MM.1S (cell line): ENCODE data around the gene TCN2.

Source experiments
- DNase-seq: peaks from one replicate; pipeline ENCODE4 v3.0.0-alpha.2; 2015
- H2AFZ ChIP-seq: fragments of 300-600 bp; sonication (generic); 2 replicates; pipeline ENCODE4 v1.6.0; 2016; ENCODE audit warnings: antibody characterized with exemption, low read length
- H3F3A ChIP-seq: fragments of 300-600 bp; sonication (generic); 2 replicates; pipeline ENCODE4 v1.6.1; 2016; ENCODE audit warnings: mild to moderate bottlenecking, antibody characterized with exemption, low read length, moderate library complexity, mixed read lengths; ENCODE audit not compliant: insufficient read depth
- H3K27ac ChIP-seq: fragments of 300-600 bp; sonication (generic); 2 replicates; pipeline ENCODE4 v1.5.1; 2016; ENCODE audit warnings: mild to moderate bottlenecking, low read length
- H3K27me3 ChIP-seq: fragments of 300-600 bp; sonication (generic); replicated peaks from 2 replicates; pipeline ENCODE4 v1.6.0; 2016; ENCODE audit warnings: low read length; ENCODE audit not compliant: insufficient read depth
- H3K36me3 ChIP-seq: fragments of 300-600 bp; sonication (generic); replicated peaks from 2 replicates; pipeline ENCODE4 v1.6.1; 2016; ENCODE audit warnings: mild to moderate bottlenecking, low read length, mixed read lengths; ENCODE audit not compliant: insufficient read depth
- H3K4me1 ChIP-seq: fragments of 300-600 bp; sonication (generic); 2 replicates; pipeline ENCODE4 v1.6.1; 2016; ENCODE audit warnings: low read length, mixed read lengths
- H3K4me2 ChIP-seq: fragments of 300-600 bp; sonication (generic); 2 replicates; pipeline ENCODE4 v1.6.0; 2016; ENCODE audit warnings: low read depth, low read length
- H3K4me3 ChIP-seq: fragments of 300-600 bp; sonication (generic); 2 replicates; pipeline ENCODE4 v1.5.1; 2016; ENCODE audit warnings: low read length, mixed read lengths
- H3K79me2 ChIP-seq: fragments of 300-600 bp; sonication (generic); 2 replicates; pipeline ENCODE4 v1.6.1; 2016; ENCODE audit warnings: mixed run types, low read length, mixed read lengths
- H3K9ac ChIP-seq: fragments of 300-600 bp; sonication (generic); 2 replicates; pipeline ENCODE4 v1.6.1; 2016; ENCODE audit warnings: low read length, mixed read lengths
- H3K9me2 ChIP-seq: fragments of 300-600 bp; sonication (generic); replicated peaks from 2 replicates; pipeline ENCODE4 v1.6.1; 2016; ENCODE audit warnings: mild to moderate bottlenecking, low read length, mixed read lengths; ENCODE audit not compliant: insufficient read depth
- H3K9me3 ChIP-seq: fragments of 300-600 bp; sonication (generic); replicated peaks from 2 replicates; pipeline ENCODE4 v1.6.1; 2016; ENCODE audit warnings: mild to moderate bottlenecking, low read length, mixed read lengths; ENCODE audit not compliant: insufficient read depth
- H4K20me1 ChIP-seq: fragments of 300-600 bp; sonication (generic); 2 replicates; pipeline ENCODE4 v1.6.1; 2016; ENCODE audit warnings: mild to moderate bottlenecking, low read length, moderate library complexity, mixed read lengths; ENCODE audit not compliant: insufficient read depth
- EZH2 ChIP-seq: fragments of 300-600 bp; sonication (generic); optimal IDR thresholded peaks from 2 replicates; pipeline ENCODE3; 2017; ENCODE audit warnings: low read depth, mild to moderate bottlenecking, antibody characterized with exemption, low read length, mixed read lengths
- EZH2phosphoT487 ChIP-seq: fragments of 300-600 bp; sonication (generic); IDR thresholded peaks from 2 replicates; pipeline ENCODE4 v1.6.1; 2018; ENCODE audit warnings: antibody characterized with exemption, low read length
- TF ChIP-seq, protein P1 (sequence below): fragments of 300-600 bp; sonication (generic); IDR thresholded peaks from 2 replicates; pipeline ENCODE4 v1.5.1; 2016; ENCODE audit warnings: antibody characterized with exemption, low read length, mixed read lengths

The TCN2 gene

DNA sequence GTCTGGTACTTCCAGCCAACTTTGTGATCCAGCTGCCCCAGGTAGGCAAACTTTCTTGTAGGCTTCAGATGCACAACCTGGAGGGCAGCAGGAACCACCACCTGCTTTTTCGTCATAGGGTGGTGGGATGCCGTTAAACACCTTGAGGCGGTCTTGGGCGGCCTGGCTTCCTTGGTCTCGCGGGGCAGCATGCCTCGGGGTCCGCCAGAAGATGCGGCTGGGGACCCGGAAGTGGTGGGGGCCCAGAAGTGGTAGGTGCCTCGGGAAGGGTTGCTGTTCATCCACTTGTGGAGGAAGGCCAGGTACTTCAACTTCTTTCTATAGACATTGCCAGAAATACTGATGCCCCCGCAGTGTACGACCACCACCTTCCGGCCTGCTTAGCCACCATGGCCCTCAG lies 47.4 kb downstream of the TCN2 start:
- Histone ChIP-seq H3K9me2 (no peaks in the 10 kb centered on the region), H4K20me1 (no peaks in the 10 kb centered on the region), H3K4me2 (no peak overlapping the region), H3K79me2 (no peaks in the 10 kb centered on the region), H3F3A (no peaks in the 10 kb centered on the region), H3K27ac (no peak overlapping the region), H3K4me1 (no peaks in the 10 kb centered on the region), H3K27me3 (no peaks in the 10 kb centered on the region), H3K36me3 (no peaks in the 10 kb centered on the region), H2AFZ (no peak overlapping the region), H3K4me3 (no peak overlapping the region), H3K9me3 (no peaks in the 10 kb centered on the region), H3K9ac (no peak overlapping the region)
- TF ChIP-seq EZH2 (no peak), EZH2phosphoT487 (no peak)
- TF ChIP-seq, protein P1, sequence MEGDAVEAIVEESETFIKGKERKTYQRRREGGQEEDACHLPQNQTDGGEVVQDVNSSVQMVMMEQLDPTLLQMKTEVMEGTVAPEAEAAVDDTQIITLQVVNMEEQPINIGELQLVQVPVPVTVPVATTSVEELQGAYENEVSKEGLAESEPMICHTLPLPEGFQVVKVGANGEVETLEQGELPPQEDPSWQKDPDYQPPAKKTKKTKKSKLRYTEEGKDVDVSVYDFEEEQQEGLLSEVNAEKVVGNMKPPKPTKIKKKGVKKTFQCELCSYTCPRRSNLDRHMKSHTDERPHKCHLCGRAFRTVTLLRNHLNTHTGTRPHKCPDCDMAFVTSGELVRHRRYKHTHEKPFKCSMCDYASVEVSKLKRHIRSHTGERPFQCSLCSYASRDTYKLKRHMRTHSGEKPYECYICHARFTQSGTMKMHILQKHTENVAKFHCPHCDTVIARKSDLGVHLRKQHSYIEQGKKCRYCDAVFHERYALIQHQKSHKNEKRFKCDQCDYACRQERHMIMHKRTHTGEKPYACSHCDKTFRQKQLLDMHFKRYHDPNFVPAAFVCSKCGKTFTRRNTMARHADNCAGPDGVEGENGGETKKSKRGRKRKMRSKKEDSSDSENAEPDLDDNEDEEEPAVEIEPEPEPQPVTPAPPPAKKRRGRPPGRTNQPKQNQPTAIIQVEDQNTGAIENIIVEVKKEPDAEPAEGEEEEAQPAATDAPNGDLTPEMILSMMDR: no peak
- DNase-seq: no peak

DNA sequence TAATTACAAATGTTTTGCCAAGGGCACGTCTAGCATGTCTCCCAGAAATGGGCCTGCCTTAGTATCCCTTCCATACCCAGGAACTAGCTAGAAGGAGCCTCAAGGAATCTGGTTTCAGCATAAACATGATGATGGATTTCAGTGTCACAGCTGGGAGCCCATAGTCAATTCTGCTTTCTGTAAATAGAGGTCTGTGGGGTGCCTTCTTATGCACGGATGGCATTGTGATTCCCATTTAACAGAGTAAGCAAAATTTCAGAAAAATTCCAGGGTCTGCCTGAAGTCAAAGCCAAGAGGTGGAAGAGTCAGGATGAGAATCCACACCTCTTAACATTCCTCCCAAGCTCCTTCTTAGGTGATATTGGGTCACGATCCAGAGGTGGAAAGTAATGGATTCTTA lies 48.6 kb downstream of the TCN2 start:
- no peak for DNase-seq
- Histone ChIP-seq H3K36me3 (no peaks in the 10 kb centered on the region), H3K4me3 (no peak overlapping the region), H3K9ac (no peak overlapping the region), H4K20me1 (no peaks in the 10 kb centered on the region), H3K27ac (no peak overlapping the region), H3K4me2 (no peak overlapping the region), H3K9me2 (no peaks in the 10 kb centered on the region), H3K4me1 (no peaks in the 10 kb centered on the region), H2AFZ (no peak overlapping the region), H3K27me3 (no peaks in the 10 kb centered on the region), H3K9me3 (no peaks in the 10 kb centered on the region), H3K79me2 (no peaks in the 10 kb centered on the region), H3F3A (no peaks in the 10 kb centered on the region)
- TF ChIP-seq, protein P1: no peak
- TF ChIP-seq EZH2phosphoT487 (no peak), EZH2 (no peak)

DNA sequence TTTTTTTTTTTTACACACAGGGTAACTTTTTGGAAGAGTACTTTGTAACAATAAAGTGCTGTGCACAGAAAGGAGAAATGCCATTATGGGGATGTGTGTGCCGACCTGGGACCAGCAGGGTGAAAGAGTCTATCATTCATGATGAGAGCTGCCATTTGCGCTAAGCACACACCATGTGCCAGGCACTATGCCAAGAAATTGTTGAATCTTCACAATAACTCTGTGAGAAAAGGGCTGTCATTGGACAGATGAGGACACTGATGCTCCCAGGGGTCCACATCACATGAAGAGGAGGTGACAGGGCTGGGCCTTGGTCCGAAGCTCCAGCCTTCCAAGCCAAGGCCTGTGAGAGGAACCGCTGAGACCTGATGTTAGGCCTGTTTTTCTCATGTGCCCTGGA lies 55.1 kb downstream of the TCN2 start:
- Histone ChIP-seq H2AFZ (no peak overlapping the region), H3K4me1 (no peaks in the 10 kb centered on the region), H3K27me3 (no peaks in the 10 kb centered on the region), H3K4me3 (no peak overlapping the region), H3K9me3 (no peaks in the 10 kb centered on the region), H3K9me2 (no peaks in the 10 kb centered on the region), H3K9ac (no peak overlapping the region), H3K4me2 (no peak overlapping the region), H3K36me3 (no peaks in the 10 kb centered on the region), H3K27ac (no peak overlapping the region), H4K20me1 (no peaks in the 10 kb centered on the region), H3F3A (no peaks in the 10 kb centered on the region), H3K79me2 (no peaks in the 10 kb centered on the region)
- no peak for DNase-seq
- TF ChIP-seq EZH2 (no peak), EZH2phosphoT487 (no peak)
- TF ChIP-seq, protein P1: no peak
